Activated effector memory CD4-positive, alpha-beta T cell treated with Interleukin-2 at 50 U/mL for 16 hours (primary cell): ENCODE data around the gene BGN.

ENCODE experiments used
- DNase-seq: peaks from one replicate; pipeline ENCODE4 v3.0.0-alpha.2; 2020

The BGN gene

GRCh38 chrX:153494541-153495361 is at the start of gene BGN:
BGN (plus strand) TSS chrX:153494980; CDS start chrX:153504632, 9,652 bp downstream.
- no peak for DNase-seq

DNA sequence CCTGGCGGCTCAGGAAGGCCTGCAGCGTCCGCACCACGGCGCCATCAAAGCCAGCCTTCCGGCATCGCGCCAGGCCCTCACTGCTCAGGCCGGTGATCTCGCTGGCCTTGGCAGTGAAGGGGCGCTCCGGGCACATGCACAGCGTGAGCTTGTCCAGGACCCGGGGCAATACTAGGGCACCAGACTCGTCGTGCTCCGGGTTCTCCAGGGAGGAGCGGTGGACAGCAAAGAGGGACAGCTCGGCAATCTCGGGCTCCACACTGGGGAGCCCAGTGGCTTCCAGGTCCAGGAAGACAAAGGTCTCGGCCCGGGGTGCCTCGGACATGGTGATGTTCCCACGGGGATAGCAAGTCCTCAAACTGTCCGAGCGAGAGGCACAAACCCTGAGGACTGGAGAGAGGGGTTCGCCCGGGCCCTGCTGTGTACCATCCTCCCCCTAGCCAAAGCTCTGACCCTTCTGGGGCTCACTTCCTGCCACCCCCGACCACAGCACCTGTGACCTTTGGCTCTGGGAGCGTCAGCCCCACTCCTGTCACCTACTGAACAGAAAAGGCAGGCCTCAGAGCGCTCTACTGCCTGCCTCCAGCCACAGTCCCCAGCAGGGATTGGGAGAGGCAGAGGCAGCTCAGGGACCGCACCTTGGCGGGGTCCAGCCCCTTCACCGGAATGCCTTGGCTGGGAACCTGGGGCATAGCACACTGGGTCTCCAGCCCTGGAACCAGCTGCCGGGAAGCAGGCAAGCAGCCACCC is 49.5 kb upstream of the BGN start:
- DNase-seq, result no peak

- no peak for DNase-seq
Measured at GRCh38 chrX:153445856-153446635, 48.7 kb upstream of the BGN start, which contains the start of gene TREX2. TREX2 (minus strand) TSS chrX:153446056; CDS start chrX:153445430, 626 bp downstream.

DNA sequence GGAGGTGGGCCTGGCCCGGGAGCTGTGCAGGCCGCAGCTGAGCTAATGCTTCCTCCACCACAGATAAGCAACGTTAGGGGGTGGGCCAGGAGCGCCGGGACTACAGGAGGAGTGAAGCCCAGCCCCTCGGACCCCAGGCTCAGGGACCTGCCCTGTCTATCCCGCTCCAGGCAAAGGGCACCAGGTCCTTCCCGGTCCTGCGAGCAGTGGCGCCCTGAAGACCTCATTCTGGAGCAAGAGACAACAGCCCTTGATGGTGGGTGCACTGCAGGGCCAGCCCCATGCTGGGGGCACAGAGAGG is 48.2 kb upstream of the BGN start:
- no peak for DNase-seq

DNA sequence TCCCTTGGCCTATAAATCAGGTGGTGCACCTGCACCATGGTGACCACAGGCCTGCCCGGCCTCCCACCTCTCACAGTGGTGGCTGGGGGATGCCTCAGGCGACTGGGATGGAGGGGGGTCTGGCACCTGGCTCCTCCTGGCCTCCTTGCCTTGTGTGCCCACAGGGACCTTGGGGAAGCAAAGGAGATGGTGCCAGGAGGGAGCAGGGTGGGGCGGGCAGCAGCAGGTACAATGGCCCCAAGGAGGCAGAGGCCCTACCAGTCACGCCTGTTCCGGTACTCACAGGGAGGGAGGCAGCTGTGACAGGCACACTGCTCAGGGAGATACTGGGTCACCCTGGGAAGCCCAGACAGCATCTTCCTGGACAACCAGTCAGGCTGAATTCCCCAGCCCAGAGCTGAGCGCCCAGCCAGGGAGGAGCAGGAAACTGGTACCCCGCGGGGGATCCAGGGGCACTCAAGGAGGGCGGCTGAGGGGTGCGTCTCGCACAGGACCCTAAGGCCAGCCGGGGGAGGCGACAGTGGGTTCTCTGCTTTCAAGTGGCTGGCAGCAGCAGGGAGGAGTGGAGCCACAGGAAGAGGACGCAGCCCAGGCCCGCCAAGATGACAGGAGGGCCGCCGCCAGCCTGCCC is 47.7 kb upstream of the BGN start:
- DNase-seq, result no peak

DNA sequence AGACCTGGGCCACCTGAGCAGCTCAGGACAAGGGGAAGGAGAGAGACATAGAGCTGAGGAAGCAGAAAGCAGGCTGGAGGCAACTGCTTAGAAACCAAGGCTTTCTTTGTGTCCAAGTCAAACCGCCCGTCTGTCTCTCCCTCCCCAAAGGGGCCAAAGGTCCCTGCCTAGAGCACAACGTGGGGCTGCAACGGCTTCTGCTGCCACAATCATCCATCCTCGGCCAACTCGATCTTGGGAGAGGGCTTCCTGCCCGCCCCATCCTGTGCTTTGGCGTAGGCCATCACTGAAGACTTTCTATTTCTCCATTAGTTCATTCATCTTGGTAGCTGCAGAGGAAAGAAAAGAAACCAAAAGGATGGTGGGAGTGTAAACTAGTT is 47.2 kb upstream of the BGN start:
- DNase-seq, result no peak

GRCh38 chrX:153448556-153449367 is 46.0 kb upstream of the BGN start:
- DNase-seq, result no peak

DNA sequence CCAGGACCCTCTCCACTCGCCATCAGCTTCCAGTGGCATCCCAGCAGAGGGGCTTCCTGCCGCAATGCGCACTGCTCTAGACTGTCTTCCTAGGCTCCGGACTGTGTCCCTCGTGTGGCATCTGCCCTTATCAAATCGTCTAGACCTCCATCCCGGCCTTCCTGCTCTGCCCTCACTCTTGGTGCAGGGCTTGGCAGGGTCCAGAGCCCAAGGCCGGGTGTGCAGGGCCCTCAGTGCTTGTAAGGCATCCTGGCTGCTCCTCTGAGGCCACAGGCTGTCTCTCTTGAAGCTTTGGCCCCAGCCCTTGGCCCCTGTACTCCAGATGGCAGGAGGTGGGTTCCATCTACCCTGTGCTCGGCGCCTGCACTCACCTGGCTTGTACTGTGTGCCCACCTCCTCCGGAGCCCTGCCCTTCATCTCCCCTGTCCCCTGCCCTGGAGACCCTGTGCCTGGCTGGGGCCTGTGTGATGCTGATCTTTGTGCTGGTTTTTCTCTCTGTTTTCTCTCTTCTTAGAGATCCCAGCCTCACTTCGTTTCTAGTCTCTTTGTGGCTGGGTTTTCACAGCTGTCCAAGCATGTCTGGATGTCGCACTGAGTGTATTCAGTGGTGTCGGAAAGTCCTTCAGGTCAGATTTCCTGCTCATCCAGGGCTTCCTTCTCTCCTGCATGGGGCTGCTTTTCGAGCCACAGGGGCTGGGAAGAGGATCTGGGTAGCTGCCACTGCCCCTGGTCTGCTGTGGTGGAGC is 45.2 kb upstream of the BGN start:
- DNase-seq, result no peak

DNA sequence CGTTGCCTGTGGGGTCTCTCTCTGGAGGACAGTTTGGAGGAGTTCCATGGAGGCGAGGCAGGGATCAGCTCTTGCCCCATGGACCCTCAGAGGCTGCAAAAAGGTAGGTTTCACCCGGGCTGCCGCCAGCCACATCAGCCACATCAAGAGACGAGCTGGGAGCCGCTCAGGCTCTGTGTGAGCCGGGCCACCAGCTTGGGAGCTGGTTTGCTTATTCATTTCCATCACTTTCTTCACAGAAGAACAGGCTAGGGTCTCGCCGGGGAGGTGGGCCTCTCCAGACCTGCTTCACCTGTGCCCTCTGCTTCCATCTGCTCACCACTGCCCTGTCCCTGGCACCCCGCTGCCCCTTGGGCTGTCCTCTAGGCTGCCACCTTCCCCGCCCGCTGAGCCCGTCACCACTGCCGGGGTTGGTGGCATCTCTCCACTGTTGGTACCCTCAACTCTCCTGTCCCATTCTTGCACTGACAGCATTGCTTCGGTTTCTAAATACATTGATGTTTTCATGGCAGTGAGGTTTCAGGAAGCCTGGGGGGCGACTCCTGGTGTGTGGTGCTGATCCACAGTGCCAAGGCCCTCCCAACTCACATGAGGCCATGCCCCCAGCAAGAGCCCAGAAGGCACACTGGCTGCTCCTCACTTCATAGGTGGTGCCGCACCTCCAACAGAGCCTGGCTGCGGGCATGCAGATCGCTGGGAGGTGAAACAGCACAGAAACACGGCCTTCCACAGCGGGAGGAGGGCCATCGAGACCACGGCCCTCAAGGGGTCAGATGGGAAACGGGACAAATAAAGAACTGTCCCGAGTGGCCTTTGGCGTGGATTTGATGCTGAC is 44.4 kb upstream of the BGN start:
- DNase-seq, result no peak

DNA sequence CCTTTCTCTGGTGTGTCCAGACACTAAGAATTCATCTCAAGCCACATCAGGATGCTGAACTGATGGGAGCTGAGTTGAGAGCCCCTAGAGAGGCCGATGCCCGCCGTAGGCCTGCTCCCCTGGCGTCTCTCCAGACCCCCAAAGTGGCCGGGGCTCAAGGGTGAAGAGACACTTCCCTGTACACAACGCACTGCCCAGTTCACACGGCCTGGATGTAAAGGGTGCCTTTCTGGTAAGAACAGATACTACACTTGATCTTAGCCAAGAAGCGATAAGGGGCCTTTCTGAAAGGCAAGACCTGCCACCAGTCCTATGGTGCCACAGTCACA is 43.9 kb upstream of the BGN start:
- no peak for DNase-seq

GRCh38 chrX:153454901-153455550 is 39.8 kb upstream of the BGN start:
- DNase-seq, result no peak

GRCh38 chrX:153455571-153455970 is 39.2 kb upstream of the BGN start:
- DNase-seq, result no peak

- DNase-seq, result no peak
Measured at GRCh38 chrX:153456161-153456560, 38.6 kb upstream of the BGN start.

DNA sequence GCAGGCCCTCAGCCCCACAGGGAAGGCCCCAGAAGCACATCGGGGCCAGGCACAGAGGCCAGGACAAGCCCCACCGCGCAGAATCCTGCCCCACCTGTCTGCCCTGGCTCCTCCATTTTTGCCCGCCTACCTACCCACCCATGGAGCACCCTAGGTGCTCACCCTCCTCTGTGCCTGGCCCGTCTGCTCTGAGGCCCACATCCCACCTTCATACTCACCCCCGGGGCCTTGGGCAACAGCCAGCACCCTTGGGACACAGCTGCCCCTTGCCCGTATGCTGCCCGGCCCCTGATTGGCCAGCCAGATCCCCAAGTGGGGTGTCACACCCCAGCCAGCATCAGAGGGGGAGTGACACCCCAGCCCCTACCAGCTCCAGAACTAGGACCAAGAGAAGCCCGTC is 38.1 kb upstream of the BGN start:
- DNase-seq, result no peak

- DNase-seq, result no peak
Measured at GRCh38 chrX:153457136-153457825, 37.5 kb upstream of the BGN start.

- DNase-seq, result no peak
Measured at GRCh38 chrX:153457827-153458466, 36.8 kb upstream of the BGN start.

DNA sequence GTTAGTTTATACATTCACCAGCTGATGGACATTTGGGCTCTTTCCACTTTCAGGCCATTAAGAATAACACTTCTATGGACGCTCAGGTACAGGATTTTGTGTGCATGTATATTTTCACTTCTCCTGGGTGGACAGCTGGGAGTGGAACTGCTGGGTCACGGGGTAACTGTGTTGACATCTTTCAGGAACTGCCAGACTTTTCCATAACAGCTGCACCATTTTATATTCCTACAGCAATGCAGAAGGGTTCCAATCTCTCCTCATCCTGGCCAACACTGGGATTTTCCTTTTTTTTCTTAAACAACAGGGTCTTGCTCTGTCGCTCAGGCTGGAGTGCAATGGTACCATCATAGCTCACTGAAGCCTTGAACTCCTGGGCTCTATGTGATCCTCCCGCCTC is 36.3 kb upstream of the BGN start:
- no peak for DNase-seq

GRCh38 chrX:153459986-153460385 is 34.8 kb upstream of the BGN start:
- no peak for DNase-seq

- peak; percentile 12 for DNase-seq
Measured at GRCh38 chrX:153460826-153461225, 34.0 kb upstream of the BGN start.
